Measurements from ENCODE around the gene ERBB3.

The ERBB3 gene

GRCh38 chr12:56126732-56127239 lies 46.8 kb downstream of the ERBB3 start:
- no peak for TF ChIP-seq CTCF (IDR thresholded peaks at IDR 0.05)
- Histone ChIP-seq H3K27ac (peak overlapping the region; percentile 82 to 86), H3K4me3 (peak overlapping the region; percentile 61)
- DNase-seq (ENCODE audit: low spot score): no peak

GRCh38 chr12:56127485-56127887 lies 47.5 kb downstream of the ERBB3 start:
- TF ChIP-seq CTCF (IDR thresholded peaks at IDR 0.05): no peak
- peak overlapping the region; percentile 61 for H3K4me3 ChIP-seq
- DNase-seq (ENCODE audit: low spot score): no peak
- H3K27ac ChIP-seq: peak overlapping the region; percentile 82 to 86

GRCh38 chr12:56127888-56128669 lies 48.1 kb downstream of the ERBB3 start, which contains the start of gene ESYT1:
ESYT1 (plus strand) TSS chr12:56128267; CDS start chr12:56128320, 53 bp downstream.
- H3K27ac ChIP-seq: peak within 1 kb of the TSS; percentile 91 to 98
- TF ChIP-seq CTCF (IDR thresholded peaks at IDR 0.05): no peak
- H3K4me3 ChIP-seq: peak within 1 kb of the TSS; percentile 96
- DNase-seq (ENCODE audit: low spot score): peak; percentile 100

GRCh38 chr12:56128670-56129205 lies 48.8 kb downstream of the ERBB3 start:
- peak overlapping the region; percentile 91 to 98 for H3K27ac ChIP-seq
- peak overlapping the region; percentile 96 for H3K4me3 ChIP-seq
- no peak for DNase-seq (ENCODE audit: low spot score)
- TF ChIP-seq CTCF (IDR thresholded peaks at IDR 0.05): no peak

DNA sequence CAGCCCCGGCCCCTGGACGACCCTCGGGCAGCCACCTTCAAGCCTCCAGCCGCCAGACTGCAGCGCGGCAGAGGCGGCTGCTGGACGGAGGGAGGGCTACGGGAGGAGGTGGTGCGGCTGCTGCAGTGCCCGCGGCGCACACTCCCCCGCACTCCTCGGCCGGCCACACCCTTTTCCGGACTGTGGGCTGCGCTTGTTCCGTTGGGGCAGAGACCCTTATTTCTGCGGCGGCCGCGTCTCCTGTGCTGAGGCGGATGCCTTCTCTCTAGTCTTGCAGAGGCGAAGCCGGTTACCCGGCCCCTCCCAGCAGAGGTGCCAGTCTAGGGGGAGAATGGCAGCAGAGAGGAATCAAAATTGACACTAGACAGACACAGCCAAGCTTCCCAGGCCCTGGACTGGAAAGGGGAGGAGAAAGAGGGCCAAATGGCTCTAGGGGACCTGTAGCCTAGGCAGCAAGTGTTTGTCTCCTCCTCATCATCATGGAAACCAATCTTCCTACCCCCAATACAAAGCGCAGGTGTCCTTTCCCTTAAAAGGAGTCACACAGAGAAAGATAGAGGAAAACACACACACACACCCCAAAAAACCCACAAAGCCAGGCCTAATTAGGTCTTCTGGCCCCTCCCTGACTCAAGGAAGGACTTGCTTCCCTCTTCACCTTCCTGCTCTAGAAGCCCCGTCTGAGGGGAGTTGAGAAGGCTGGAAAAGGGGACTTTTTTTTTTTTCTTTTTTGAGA lies 49.4 kb downstream of the ERBB3 start:
- DNase-seq (ENCODE audit: low spot score): peak; percentile 83
- Histone ChIP-seq H3K4me3 (peak overlapping the region; percentile 96), H3K27ac (peak overlapping the region; percentile 91 to 98)
- TF ChIP-seq CTCF (IDR thresholded peaks at IDR 0.05): no peak

GRCh38 chr12:56129942-56130495 lies 50.1 kb downstream of the ERBB3 start:
- no peak for DNase-seq (ENCODE audit: low spot score)

More at GRCh38 chr12:56129942-56130495, 50.1 kb downstream of the ERBB3 start:
- Histone ChIP-seq H3K4me3 (peak overlapping the region; percentile 96), H3K27ac (peak overlapping the region; percentile 91 to 98)
- no peak for TF ChIP-seq CTCF (IDR thresholded peaks at IDR 0.05)
